HG03175 (cell line): Measurements from ENCODE around the gene FLYWCH2.
"Not testable (repeated sequence)": the region's sequence is repeated elsewhere in the genome, so short reads cannot be mapped to it uniquely, and the experiment has no call there.

ENCODE experiments used
- ATAC-seq: cut with Tn5 transposase; IDR thresholded peaks from one replicate; pipeline ENCODE4 v1.9.1; 2021; ENCODE audit warnings: mild to moderate bottlenecking, moderate library complexity; ENCODE audit not compliant: unreplicated experiment

The FLYWCH2 gene

GRCh38 chr16:2881783-2882649 lies 999 bp upstream of the FLYWCH2 start:
- peak; percentile 9 for ATAC-seq

GRCh38 chr16:2883458-2883908 lies 468 bp downstream of the FLYWCH2 start:
- no peak for ATAC-seq

GRCh38 chr16:2884041-2884451 lies 1.0 kb downstream of the FLYWCH2 start:
- no peak for ATAC-seq

GRCh38 chr16:2894231-2894630 lies 11.2 kb downstream of the FLYWCH2 start:
- no peak for ATAC-seq

GRCh38 chr16:2895813-2896212 lies 12.8 kb downstream of the FLYWCH2 start:
- no peak for ATAC-seq

- no peak for ATAC-seq
Observed at GRCh38 chr16:2896480-2897010, 13.5 kb downstream of the FLYWCH2 start.

- no peak for ATAC-seq
Observed at GRCh38 chr16:2897110-2897509, 14.1 kb downstream of the FLYWCH2 start.

- no peak for ATAC-seq
Observed at GRCh38 chr16:2898831-2899563, 16.0 kb downstream of the FLYWCH2 start.

- ATAC-seq: no peak
Observed at GRCh38 chr16:2899564-2900072, 16.6 kb downstream of the FLYWCH2 start.

GRCh38 chr16:2900526-2901075 lies 17.6 kb downstream of the FLYWCH2 start:
- no peak for ATAC-seq

GRCh38 chr16:2902337-2903130 lies 19.5 kb downstream of the FLYWCH2 start:
- ATAC-seq: no peak

- ATAC-seq: peak; percentile 49
Observed at GRCh38 chr16:2904100-2904921, 21.3 kb downstream of the FLYWCH2 start.

GRCh38 chr16:2904922-2905240 lies 21.9 kb downstream of the FLYWCH2 start:
- peak; percentile 8 for ATAC-seq

- peak; percentile 62 for ATAC-seq
Observed at GRCh38 chr16:2905241-2905987, 22.4 kb downstream of the FLYWCH2 start.

- no peak for ATAC-seq
Observed at GRCh38 chr16:2905988-2906387, 23.0 kb downstream of the FLYWCH2 start.

GRCh38 chr16:2907084-2907753 lies 24.2 kb downstream of the FLYWCH2 start:
- ATAC-seq: not testable (repeated sequence)

- no peak for ATAC-seq
Observed at GRCh38 chr16:2910441-2910969, 27.5 kb downstream of the FLYWCH2 start.
